ENCODE data around the gene COTL1. TPM values are rescaled to one million over a fixed set of nuclear protein-coding genes. Genes with fewer than 3 reads are reported as not detected.

The COTL1 gene
- total RNA-seq, 1 experiment from 2014 or later: 102 TPM

DNA sequence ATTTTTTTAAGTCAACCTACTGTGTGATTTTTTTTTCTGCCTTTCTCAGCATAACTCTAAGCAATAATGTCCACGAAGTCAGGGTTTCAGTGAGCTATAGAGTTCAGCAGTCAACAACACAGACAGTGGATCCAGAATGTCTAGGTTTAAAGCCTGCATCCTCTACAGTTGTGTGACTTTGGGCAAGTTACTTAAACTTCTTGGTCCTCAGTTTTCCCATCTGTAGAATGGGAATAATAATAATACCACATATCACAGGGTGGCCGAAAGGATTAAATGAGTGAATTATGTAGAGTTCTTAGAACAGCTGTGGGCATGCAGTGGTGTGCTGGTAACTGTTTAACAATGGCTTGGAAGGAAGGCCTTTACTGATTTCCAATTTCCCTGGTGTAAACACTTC is 74.6 kb downstream of the COTL1 start (continued):
- TF ChIP-seq, protein P1, sequence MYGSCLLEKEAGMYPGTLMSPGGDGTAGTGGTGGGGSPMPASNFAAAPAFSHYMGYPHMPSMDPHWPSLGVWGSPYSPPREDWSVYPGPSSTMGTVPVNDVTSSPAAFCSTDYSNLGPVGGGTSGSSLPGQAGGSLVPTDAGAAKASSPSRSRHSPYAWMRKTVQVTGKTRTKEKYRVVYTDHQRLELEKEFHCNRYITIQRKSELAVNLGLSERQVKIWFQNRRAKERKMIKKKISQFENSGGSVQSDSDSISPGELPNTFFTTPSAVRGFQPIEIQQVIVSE (CRISPR knock-in tag; IDR thresholded peaks at IDR 0.05; ENCODE audit: borderline replicate concordance): no peak
- TF ChIP-seq FOXJ3 (CRISPR knock-in tag; IDR thresholded peaks at IDR 0.05; ENCODE audit: borderline replicate concordance) (no peak), RORB (CRISPR knock-in tag; IDR thresholded peaks at IDR 0.05) (no peak), ATF1 (CRISPR knock-in tag; IDR thresholded peaks at IDR 0.05) (no peak), ZNF671 (CRISPR knock-in tag; IDR thresholded peaks at IDR 0.05) (no peak)
- TF ChIP-seq, protein P2, sequence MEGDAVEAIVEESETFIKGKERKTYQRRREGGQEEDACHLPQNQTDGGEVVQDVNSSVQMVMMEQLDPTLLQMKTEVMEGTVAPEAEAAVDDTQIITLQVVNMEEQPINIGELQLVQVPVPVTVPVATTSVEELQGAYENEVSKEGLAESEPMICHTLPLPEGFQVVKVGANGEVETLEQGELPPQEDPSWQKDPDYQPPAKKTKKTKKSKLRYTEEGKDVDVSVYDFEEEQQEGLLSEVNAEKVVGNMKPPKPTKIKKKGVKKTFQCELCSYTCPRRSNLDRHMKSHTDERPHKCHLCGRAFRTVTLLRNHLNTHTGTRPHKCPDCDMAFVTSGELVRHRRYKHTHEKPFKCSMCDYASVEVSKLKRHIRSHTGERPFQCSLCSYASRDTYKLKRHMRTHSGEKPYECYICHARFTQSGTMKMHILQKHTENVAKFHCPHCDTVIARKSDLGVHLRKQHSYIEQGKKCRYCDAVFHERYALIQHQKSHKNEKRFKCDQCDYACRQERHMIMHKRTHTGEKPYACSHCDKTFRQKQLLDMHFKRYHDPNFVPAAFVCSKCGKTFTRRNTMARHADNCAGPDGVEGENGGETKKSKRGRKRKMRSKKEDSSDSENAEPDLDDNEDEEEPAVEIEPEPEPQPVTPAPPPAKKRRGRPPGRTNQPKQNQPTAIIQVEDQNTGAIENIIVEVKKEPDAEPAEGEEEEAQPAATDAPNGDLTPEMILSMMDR (IDR thresholded peaks at IDR 0.05): no peak
- TF ChIP-seq, protein P3, sequence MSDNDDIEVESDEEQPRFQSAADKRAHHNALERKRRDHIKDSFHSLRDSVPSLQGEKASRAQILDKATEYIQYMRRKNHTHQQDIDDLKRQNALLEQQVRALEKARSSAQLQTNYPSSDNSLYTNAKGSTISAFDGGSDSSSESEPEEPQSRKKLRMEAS (CRISPR knock-in tag; IDR thresholded peaks at IDR 0.05): no peak
- TF ChIP-seq, protein P4, sequence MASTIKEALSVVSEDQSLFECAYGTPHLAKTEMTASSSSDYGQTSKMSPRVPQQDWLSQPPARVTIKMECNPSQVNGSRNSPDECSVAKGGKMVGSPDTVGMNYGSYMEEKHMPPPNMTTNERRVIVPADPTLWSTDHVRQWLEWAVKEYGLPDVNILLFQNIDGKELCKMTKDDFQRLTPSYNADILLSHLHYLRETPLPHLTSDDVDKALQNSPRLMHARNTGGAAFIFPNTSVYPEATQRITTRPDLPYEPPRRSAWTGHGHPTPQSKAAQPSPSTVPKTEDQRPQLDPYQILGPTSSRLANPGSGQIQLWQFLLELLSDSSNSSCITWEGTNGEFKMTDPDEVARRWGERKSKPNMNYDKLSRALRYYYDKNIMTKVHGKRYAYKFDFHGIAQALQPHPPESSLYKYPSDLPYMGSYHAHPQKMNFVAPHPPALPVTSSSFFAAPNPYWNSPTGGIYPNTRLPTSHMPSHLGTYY (CRISPR knock-in tag; IDR thresholded peaks at IDR 0.05): no peak
- TF ChIP-seq, protein P5, sequence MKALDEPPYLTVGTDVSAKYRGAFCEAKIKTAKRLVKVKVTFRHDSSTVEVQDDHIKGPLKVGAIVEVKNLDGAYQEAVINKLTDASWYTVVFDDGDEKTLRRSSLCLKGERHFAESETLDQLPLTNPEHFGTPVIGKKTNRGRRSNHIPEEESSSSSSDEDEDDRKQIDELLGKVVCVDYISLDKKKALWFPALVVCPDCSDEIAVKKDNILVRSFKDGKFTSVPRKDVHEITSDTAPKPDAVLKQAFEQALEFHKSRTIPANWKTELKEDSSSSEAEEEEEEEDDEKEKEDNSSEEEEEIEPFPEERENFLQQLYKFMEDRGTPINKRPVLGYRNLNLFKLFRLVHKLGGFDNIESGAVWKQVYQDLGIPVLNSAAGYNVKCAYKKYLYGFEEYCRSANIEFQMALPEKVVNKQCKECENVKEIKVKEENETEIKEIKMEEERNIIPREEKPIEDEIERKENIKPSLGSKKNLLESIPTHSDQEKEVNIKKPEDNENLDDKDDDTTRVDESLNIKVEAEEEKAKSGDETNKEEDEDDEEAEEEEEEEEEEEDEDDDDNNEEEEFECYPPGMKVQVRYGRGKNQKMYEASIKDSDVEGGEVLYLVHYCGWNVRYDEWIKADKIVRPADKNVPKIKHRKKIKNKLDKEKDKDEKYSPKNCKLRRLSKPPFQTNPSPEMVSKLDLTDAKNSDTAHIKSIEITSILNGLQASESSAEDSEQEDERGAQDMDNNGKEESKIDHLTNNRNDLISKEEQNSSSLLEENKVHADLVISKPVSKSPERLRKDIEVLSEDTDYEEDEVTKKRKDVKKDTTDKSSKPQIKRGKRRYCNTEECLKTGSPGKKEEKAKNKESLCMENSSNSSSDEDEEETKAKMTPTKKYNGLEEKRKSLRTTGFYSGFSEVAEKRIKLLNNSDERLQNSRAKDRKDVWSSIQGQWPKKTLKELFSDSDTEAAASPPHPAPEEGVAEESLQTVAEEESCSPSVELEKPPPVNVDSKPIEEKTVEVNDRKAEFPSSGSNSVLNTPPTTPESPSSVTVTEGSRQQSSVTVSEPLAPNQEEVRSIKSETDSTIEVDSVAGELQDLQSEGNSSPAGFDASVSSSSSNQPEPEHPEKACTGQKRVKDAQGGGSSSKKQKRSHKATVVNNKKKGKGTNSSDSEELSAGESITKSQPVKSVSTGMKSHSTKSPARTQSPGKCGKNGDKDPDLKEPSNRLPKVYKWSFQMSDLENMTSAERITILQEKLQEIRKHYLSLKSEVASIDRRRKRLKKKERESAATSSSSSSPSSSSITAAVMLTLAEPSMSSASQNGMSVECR (CRISPR knock-in tag; IDR thresholded peaks at IDR 0.05; ENCODE audit: borderline replicate concordance): no peak

DNA sequence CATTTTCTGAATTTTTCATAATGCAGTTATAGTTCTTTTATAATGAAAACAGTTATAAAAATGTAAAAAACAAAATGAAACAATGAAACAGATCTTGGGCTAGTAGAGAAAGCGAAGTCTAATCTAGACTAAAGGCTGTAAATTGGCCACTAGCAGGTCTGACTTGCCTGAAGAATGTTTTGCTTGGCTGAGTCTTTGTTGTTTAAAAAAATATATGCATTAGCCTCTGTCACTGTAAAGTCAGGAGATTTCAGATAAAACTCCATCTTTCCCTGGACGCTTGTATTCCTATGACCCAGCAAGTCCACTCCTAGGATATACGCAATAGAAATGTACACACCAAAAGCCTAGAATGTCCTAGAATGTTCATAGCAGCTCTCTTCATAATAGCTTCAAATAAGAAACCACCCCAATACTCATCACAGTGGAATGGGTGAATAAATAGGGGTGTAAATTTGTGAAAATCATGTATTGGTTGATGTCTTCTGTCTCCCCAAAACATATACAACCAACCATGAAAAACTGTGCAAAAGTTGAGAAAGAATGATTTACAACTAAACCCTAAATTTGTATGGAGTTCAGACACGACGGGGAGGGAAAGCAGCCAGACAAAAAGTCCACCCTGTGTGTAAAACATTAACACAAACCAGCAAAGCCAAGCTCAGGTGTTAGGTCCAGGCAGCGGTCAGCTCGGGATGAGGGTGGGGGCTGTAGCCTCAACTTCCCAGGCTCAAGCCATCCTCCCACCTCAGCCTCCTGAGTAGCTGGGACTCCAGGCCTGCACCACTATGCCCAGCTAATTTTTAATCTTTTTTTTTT is 75.7 kb downstream of the COTL1 start:
- ChIA-PET POLR2A (interaction anchor here (1.3 kb wide), 1 partner anchor 14 kb away, joined by 3 read pairs; no protein-coding TSS in a partner anchor), CTCF (interaction anchor here (1.2 kb wide), 1 partner anchor 36 kb away, joined by 3 read pairs; no protein-coding TSS in a partner anchor)
- ATAC-seq: no peak
- H3K4me1 Mint-ChIP-seq: peaks cover 14% of the 10 kb centered on the region
- no peak overlapping the region for H3K4me3 Mint-ChIP-seq
- TF ChIP-seq ZNF416 (CRISPR knock-in tag; IDR thresholded peaks at IDR 0.05) (no peak), MYBL2 (CRISPR knock-in tag; IDR thresholded peaks at IDR 0.05) (no peak), NFATC4 (CRISPR knock-in tag; IDR thresholded peaks at IDR 0.05) (no peak), ZNF263 (CRISPR knock-in tag; IDR thresholded peaks at IDR 0.05; ENCODE audit: low read depth) (no peak), NR3C1 (CRISPR knock-in tag; conservative IDR thresholded peaks at IDR 0.05; ENCODE audit: low read depth) (no peak), FOXK1 (CRISPR knock-in tag; IDR thresholded peaks at IDR 0.05) (no peak), RORB (CRISPR knock-in tag; IDR thresholded peaks at IDR 0.05) (no peak), TCF7 (CRISPR knock-in tag; IDR thresholded peaks at IDR 0.05; ENCODE audit: low read depth) (no peak), RELA (CRISPR knock-in tag; IDR thresholded peaks at IDR 0.05; ENCODE audit: borderline replicate concordance) (no peak)
- TF ChIP-seq, protein P6, sequence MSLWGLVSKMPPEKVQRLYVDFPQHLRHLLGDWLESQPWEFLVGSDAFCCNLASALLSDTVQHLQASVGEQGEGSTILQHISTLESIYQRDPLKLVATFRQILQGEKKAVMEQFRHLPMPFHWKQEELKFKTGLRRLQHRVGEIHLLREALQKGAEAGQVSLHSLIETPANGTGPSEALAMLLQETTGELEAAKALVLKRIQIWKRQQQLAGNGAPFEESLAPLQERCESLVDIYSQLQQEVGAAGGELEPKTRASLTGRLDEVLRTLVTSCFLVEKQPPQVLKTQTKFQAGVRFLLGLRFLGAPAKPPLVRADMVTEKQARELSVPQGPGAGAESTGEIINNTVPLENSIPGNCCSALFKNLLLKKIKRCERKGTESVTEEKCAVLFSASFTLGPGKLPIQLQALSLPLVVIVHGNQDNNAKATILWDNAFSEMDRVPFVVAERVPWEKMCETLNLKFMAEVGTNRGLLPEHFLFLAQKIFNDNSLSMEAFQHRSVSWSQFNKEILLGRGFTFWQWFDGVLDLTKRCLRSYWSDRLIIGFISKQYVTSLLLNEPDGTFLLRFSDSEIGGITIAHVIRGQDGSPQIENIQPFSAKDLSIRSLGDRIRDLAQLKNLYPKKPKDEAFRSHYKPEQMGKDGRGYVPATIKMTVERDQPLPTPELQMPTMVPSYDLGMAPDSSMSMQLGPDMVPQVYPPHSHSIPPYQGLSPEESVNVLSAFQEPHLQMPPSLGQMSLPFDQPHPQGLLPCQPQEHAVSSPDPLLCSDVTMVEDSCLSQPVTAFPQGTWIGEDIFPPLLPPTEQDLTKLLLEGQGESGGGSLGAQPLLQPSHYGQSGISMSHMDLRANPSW (CRISPR knock-in tag; conservative IDR thresholded peaks at IDR 0.05; ENCODE audit: low read depth): no peak
- TF ChIP-seq, protein P7, sequence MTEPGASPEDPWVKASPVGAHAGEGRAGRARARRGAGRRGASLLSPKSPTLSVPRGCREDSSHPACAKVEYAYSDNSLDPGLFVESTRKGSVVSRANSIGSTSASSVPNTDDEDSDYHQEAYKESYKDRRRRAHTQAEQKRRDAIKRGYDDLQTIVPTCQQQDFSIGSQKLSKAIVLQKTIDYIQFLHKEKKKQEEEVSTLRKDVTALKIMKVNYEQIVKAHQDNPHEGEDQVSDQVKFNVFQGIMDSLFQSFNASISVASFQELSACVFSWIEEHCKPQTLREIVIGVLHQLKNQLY (CRISPR knock-in tag; IDR thresholded peaks at IDR 0.05): no peak
- no peak for DNase-seq (ENCODE audit: low spot score)
- no peak overlapping the region for H3K27ac Mint-ChIP-seq
- H3K9me3 Mint-ChIP-seq: no peaks in the 10 kb centered on the region
- H3K36me3 Mint-ChIP-seq: no peaks in the 10 kb centered on the region
- no peaks in the 10 kb centered on the region for H3K27me3 Mint-ChIP-seq (ENCODE audit: low read depth)

Data from WTC11 (cell line).